ENCODE results near the gene DUSP22. TPM values are rescaled to one million over a fixed set of nuclear protein-coding genes. Genes with fewer than 3 reads are reported as not detected.

DUSP22 gene
- total RNA-seq, 1 donor from 2014 or later, result 34.9 TPM

GRCh38 chr6:349491-349921, 57.2 kb downstream of the DUSP22 start:
- no peak overlapping the region for H2AFZ ChIP-seq (ENCODE audit: low read depth, low read length)
- H3K27ac ChIP-seq (ENCODE audit: low read depth, low read length), result no peak overlapping the region
- TF ChIP-seq EZH2 (IDR thresholded peaks at IDR 0.05; ENCODE audit: insufficient read depth, low read length), result no peak
- H4K20me1 ChIP-seq (ENCODE audit: insufficient read depth, low read length), result peaks cover 5% of the 10 kb centered on the region
- H3K4me1 ChIP-seq (ENCODE audit: insufficient read depth, low read length), result peaks cover 4% of the 10 kb centered on the region
- no peak overlapping the region for H3K9ac ChIP-seq (ENCODE audit: low read length)
- H3K27ac Mint-ChIP-seq (ENCODE audit: unreplicated experiment), result no peak overlapping the region
- DNase-seq (ENCODE audit: low read depth) (no peak), FAIRE-seq (no peak)
- peaks cover 18% of the 10 kb centered on the region for H3K36me3 Mint-ChIP-seq (ENCODE audit: low read depth, unreplicated experiment)
- no peak overlapping the region for H3K4me2 ChIP-seq (ENCODE audit: low read length)
- H3K9me3 Mint-ChIP-seq (ENCODE audit: unreplicated experiment), result peaks cover 12% of the 10 kb centered on the region
- no peaks in the 10 kb centered on the region for H3K79me2 ChIP-seq (ENCODE audit: insufficient read depth, low read length)
- H3K9me3 ChIP-seq (ENCODE audit: insufficient read depth, low read depth, low read length), result no peaks in the 10 kb centered on the region
- H3K4me3 Mint-ChIP-seq (ENCODE audit: unreplicated experiment), result no peak overlapping the region
- no peaks in the 10 kb centered on the region for H3K36me3 ChIP-seq (ENCODE audit: insufficient read depth, low read length)
- no peak overlapping the region for H3K4me3 ChIP-seq (ENCODE audit: insufficient read depth, low read depth, low read length)
- H3K4me1 Mint-ChIP-seq (ENCODE audit: low read depth, unreplicated experiment), result peaks cover 10% of the 10 kb centered on the region
- no peaks in the 10 kb centered on the region for H3K27me3 ChIP-seq (ENCODE audit: insufficient read depth, low read length)
- peaks cover 3% of the 10 kb centered on the region for H3K27me3 Mint-ChIP-seq (ENCODE audit: low read depth, unreplicated experiment)

- H3K4me3 ChIP-seq (ENCODE audit: insufficient read depth, low read depth, low read length), result no peak overlapping the region
- Mint-ChIP-seq H3K27me3 (ENCODE audit: low read depth, unreplicated experiment) (peaks cover 3% of the 10 kb centered on the region), H3K27ac (ENCODE audit: unreplicated experiment) (no peak overlapping the region)
Measured at GRCh38 chr6:350371-350770, 58.1 kb downstream of the DUSP22 start.

GRCh38 chr6:351011-351866, 59.0 kb downstream of the DUSP22 start:
- Mint-ChIP-seq H3K4me1 (ENCODE audit: low read depth, unreplicated experiment) (no peaks in the 10 kb centered on the region), H3K4me3 (ENCODE audit: unreplicated experiment) (no peak overlapping the region), H3K36me3 (ENCODE audit: low read depth, unreplicated experiment) (peaks cover 18% of the 10 kb centered on the region), H3K27me3 (ENCODE audit: low read depth, unreplicated experiment) (peaks cover 3% of the 10 kb centered on the region), H3K9me3 (ENCODE audit: unreplicated experiment) (peaks cover 16% of the 10 kb centered on the region), H3K27ac (ENCODE audit: unreplicated experiment) (no peak overlapping the region)
- Histone ChIP-seq H3K79me2 (ENCODE audit: insufficient read depth, low read length) (no peaks in the 10 kb centered on the region), H3K4me3 (ENCODE audit: insufficient read depth, low read depth, low read length) (no peak overlapping the region), H3K4me1 (ENCODE audit: insufficient read depth, low read length) (no peaks in the 10 kb centered on the region), H3K9me3 (ENCODE audit: insufficient read depth, low read depth, low read length) (no peaks in the 10 kb centered on the region), H3K27me3 (ENCODE audit: insufficient read depth, low read length) (no peaks in the 10 kb centered on the region), H3K27ac (ENCODE audit: low read depth, low read length) (no peak overlapping the region), H3K4me2 (ENCODE audit: low read length) (no peak overlapping the region), H2AFZ (ENCODE audit: low read depth, low read length) (no peak overlapping the region), H4K20me1 (ENCODE audit: insufficient read depth, low read length) (no peaks in the 10 kb centered on the region), H3K9ac (ENCODE audit: low read length) (no peak overlapping the region), H3K36me3 (ENCODE audit: insufficient read depth, low read length) (no peaks in the 10 kb centered on the region)
- TF ChIP-seq CTCF (IDR thresholded peaks at IDR 0.05; ENCODE audit: insufficient read depth, low read depth, low read length) (no peak), EZH2 (IDR thresholded peaks at IDR 0.05; ENCODE audit: insufficient read depth, low read length) (no peak)
- DNase-seq (ENCODE audit: low read depth), result no peak
- FAIRE-seq, result no peak

More at GRCh38 chr6:350371-350770, 58.1 kb downstream of the DUSP22 start:
- DNase-seq (ENCODE audit: low read depth) (no peak), FAIRE-seq (no peak)
- H3K4me3 Mint-ChIP-seq (ENCODE audit: unreplicated experiment), result no peak overlapping the region
- Histone ChIP-seq H3K9ac (ENCODE audit: low read length) (no peak overlapping the region), H4K20me1 (ENCODE audit: insufficient read depth, low read length) (no peaks in the 10 kb centered on the region), H2AFZ (ENCODE audit: low read depth, low read length) (no peak overlapping the region), H3K9me3 (ENCODE audit: insufficient read depth, low read depth, low read length) (no peaks in the 10 kb centered on the region), H3K27ac (ENCODE audit: low read depth, low read length) (no peak overlapping the region), H3K4me1 (ENCODE audit: insufficient read depth, low read length) (no peaks in the 10 kb centered on the region), H3K79me2 (ENCODE audit: insufficient read depth, low read length) (no peaks in the 10 kb centered on the region), H3K4me2 (ENCODE audit: low read length) (no peak overlapping the region), H3K27me3 (ENCODE audit: insufficient read depth, low read length) (no peaks in the 10 kb centered on the region), H3K36me3 (ENCODE audit: insufficient read depth, low read length) (no peaks in the 10 kb centered on the region)
- peaks cover 12% of the 10 kb centered on the region for H3K9me3 Mint-ChIP-seq (ENCODE audit: unreplicated experiment)
- peaks cover 18% of the 10 kb centered on the region for H3K36me3 Mint-ChIP-seq (ENCODE audit: low read depth, unreplicated experiment)
- TF ChIP-seq EZH2 (IDR thresholded peaks at IDR 0.05; ENCODE audit: insufficient read depth, low read length) (no peak), CTCF (IDR thresholded peaks at IDR 0.05; ENCODE audit: insufficient read depth, low read depth, low read length) (no peak)
- peaks cover 6% of the 10 kb centered on the region for H3K4me1 Mint-ChIP-seq (ENCODE audit: low read depth, unreplicated experiment)
